K562 (cell line): ENCODE results near the gene PGP.

Source experiments
- CTCF ChIP-seq, 3 experiments: IDR thresholded peaks in 2 of 3; conservative IDR thresholded peaks in 1 of 3; 2 replicates each; pipeline ENCODE4 v1.5.1; 2011 to 2012; ENCODE audit warnings: low read length in 3 of 3, mild to moderate bottlenecking in 3 of 3, control low read depth in 2 of 3, improper control_type of control experiment in 1 of 3, inconsistent platforms in 1 of 3, low read depth in 1 of 3, mixed read lengths in 1 of 3, moderate library complexity in 1 of 3; ENCODE audit not compliant: insufficient read depth in 2 of 3
- FOXP1 ChIP-seq: sonication (generic); formaldehyde crosslinking; IDR thresholded peaks from 2 replicates; pipeline ENCODE4 v1.8.0; 2022; ENCODE audit warnings: mild to moderate bottlenecking, missing genetic modification reagents

GRCh38 chr16:2189252-2189893, 25.3 kb downstream of the PGP start:
- no peak for TF ChIP-seq FOXP1 (CRISPR knock-in tag)
- no peak for TF ChIP-seq CTCF (IDR thresholded peaks at IDR 0.05 in 2 of 3, conservative IDR thresholded peaks at IDR 0.05 in 1 of 3; ENCODE audit: insufficient read depth in 2 of 3, low read depth in 1 of 3, low read length in 3 of 3)
